CD4-positive, alpha-beta T cell treated with Interleukin-12 subunit alpha and Interleukin-12 subunit beta, for 1 hour (primary cell): ENCODE measurements around the gene BDP1.
A peak's percentile ranks its signal among the peaks of the same experiment; 100 is the strongest.
"Not testable (repeated sequence)": the region's sequence is repeated elsewhere in the genome, so short reads cannot be mapped to it uniquely, and the experiment has no call there.

Experiments
- DNase-seq: peaks from one replicate; pipeline ENCODE4 v3.0.0-alpha.2; 2020

The BDP1 gene

DNA sequence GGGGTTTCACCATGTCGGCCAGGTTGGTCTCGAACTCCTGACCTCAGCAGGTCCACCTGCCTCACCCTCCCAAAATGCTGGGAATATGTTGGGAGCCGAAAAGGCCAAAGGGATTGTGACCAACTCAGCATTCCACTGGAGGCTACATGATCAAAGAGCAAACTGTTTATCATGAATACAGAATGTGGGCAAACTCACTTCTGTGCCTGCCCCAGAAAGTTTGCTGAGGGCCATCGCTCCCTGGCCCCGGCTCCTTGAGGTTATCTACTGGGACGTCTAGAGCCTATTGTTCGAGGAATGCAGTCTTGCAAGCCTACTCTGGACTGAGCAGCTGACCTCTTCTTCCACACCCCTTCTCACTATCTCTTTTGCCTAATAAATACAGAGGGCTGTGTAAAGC is 116.4 kb downstream of the BDP1 start:
- not testable (repeated sequence) for DNase-seq

DNA sequence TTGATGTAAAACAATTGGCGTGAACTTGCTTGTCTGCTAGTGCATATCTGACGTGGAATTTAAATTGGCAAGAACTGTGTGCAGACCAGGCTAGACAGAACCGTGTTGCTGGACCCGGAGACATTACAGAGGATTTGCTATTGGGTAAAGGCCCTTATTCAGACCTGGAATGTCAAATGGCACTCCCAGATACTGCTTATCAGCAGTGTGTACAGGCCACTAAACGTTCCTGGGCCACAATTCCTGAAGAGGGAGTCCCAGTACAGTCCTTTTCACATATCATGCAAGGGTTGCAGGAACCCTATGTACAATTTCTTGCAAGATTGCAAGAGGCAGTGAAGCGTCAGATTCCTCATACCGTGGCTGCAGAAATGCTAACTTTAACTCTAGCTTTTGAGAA is 118.1 kb downstream of the BDP1 start:
- DNase-seq = no peak

DNA sequence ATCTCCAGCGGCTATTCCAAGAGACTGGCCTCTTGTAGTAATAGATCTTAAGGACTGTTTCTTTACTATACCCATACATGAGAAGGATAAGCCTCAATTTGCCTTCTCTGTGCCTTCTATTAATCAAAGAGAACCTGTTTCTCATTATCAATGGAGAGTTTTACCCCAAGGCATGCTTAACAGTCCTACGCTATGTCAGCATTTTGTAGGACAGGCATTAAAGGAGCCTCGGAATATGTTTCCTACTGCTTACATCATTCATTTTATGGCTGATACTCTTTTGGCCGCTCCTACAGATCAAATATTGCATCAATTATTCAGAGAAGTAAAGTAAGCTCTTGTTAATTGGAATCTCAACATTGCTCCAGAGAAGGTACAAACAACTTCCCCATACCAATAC is 120.1 kb downstream of the BDP1 start:
- DNase-seq = not testable (repeated sequence)

GRCh38 chr5:71576241-71576640 is 120.8 kb downstream of the BDP1 start:
- no peak for DNase-seq

GRCh38 chr5:71577839-71578238 is 122.4 kb downstream of the BDP1 start:
- not testable (repeated sequence) for DNase-seq

DNA sequence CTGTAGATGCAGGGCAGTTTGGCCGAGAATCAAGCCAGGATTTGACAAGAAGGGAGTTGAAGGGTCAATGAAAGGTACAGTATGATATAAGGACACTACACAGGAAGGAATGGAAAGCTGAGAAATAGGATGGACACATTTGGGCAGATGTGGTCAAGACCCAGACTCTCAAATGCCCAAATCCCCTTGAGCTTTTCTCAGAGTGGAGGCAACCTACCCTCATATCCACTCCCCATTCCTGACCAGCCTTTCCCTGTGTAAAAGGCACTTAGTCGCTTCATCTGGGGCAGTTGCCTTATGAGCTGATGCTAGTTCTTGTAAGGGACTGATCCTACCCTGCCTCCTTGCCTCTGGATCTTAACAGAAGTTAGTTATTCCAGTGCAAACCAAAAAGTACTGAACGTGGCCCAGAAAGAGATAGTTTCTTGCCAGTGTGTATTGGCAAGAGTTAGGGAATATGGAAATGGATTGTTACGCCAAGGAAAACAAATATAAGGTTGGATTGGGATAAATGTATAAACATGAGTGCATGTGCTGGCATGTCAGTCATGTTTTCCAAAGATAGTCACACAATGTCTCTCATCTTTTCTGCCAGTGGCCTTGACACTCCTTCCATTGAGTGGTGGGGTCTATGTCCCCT is 127.6 kb downstream of the BDP1 start:
- DNase-seq = no peak

DNA sequence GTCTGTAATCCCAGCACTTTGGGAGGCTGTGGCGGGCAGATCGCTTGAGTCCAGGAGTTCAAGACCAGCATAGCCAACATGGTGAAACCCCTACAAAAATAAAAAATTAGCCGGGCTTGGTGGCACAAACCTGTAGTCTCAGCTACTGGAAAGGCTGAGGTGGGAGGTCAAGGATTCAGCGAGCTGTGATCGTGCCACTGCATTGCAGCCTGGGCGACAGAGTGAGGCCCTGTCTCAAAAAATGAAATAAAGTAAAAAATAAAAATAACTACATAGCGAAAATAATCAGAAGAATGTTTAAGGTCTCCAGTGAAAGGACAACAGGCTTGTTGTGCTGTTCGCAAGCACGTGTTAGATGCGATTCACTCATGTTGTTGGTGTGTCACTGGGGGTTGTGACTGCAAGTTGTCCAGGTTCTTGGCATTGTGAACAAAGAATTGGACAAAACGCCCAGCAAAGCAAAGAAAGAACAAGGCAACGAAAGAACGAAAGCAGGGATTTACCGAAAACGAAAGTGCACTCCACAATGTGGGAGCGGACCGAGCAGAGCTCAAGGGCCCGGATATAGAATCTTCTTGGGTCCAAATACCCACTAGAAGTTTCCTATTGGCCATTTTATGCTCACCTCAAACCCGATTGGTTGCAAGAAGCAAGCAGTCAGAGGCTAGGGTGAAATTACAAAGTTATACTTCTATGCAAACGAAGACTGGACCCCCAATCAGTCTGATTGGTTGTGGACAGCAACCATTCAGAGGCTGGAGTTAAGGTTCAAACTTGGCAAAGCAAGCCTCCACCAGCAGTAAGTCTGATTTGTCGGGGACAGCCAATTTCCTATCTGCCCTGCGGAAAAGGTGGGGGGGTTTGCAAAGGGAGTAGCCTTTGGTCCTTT is 130.8 kb downstream of the BDP1 start:
- DNase-seq = peak; percentile 39

DNA sequence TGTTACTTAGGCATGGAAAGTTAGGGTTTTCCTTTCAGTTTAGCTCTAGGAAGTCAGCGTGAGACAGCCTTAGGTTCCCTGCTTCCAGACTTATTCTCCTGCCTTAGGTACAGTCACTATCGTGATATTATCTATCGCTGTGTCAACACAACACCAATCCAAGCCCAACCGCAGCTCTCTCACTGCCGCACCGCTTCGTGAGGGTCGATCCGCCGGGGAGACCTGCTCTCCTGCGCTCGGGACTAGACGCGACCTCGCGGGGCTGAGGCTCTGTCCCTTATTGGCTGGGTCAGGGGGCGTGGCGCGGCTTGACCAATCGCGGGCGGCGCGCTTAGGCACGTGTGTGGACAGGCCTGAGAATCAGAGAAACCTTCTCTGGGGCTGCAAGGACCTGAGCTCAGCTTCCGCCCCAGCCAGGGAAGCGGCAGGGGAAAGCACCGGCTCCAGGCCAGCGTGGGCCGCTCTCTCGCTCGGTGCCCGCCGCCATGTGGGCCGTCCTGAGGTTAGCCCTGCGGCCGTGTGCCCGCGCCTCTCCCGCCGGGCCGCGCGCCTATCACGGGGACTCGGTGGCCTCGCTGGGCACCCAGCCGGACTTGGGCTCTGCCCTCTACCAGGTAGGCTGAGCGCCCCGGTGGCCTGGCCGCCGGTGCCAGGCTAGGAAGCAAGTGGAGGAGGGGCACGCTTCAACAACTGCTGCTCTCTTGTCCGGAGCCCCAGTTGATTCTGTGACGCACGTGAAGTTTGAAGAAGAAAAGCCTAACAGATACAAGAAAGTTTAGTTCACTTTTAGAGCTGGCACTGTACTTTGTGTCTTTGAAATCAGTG is 131.7 kb downstream of the BDP1 start, which contains the start of gene MCCC2:
Gene MCCC2 (plus strand): TSS at position 400 of the 825 bp plus-strand sequence. CDS start 86 bp downstream, at position 486.
- DNase-seq = peak; percentile 97

DNA sequence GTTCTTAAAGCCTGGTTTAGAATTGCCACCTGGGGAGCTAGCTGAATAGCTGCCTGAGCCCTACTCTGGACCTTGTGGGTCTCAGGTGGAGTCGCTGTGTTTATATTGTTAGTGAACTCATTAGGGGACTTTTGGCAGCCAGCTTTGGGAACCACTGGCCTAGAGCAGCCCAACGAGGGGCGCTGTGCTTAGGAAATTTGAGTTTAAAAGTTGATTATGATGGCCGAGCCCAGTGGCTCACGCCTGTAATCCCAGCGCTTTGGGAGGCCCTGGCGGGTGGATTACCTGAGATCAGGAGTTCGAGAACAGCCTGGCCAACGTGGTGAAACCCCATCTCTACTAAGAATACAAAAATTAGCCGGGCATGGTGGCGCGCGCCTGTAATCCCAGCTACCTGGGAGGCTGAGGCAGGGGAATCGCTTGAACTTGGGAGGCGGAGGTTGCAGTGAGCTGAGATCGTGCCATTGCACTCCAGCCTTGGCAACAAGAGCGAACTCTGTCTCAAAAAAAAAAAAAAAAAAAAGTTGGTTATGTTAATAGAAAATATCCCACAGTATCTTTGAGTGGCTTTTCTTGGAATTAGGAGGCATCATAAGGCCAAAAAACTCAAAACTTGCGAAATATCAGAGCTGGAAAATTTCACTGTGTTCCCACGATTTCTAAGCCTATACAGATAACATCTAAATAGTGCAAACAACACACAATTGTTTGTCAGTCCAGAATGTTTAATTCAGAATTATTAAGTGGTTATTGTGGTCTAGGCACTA is 132.5 kb downstream of the BDP1 start:
- no peak for DNase-seq

GRCh38 chr5:71588533-71588885 is 133.1 kb downstream of the BDP1 start:
- no peak for DNase-seq

- no peak for DNase-seq
These were observed 134.5 kb downstream of the BDP1 start for GRCh38 chr5:71589903-71590302.

- no peak for DNase-seq
These were observed 135.6 kb downstream of the BDP1 start for GRCh38 chr5:71591100-71591499.

GRCh38 chr5:71596169-71596568 is 140.7 kb downstream of the BDP1 start:
- no peak for DNase-seq

- DNase-seq = no peak
These were observed 141.6 kb downstream of the BDP1 start for GRCh38 chr5:71597001-71597400.

GRCh38 chr5:71600783-71601182 is 145.3 kb downstream of the BDP1 start:
- DNase-seq = no peak

- peak; percentile 75 for DNase-seq
These were observed 146.0 kb downstream of the BDP1 start for GRCh38 chr5:71601222-71602026.

DNA sequence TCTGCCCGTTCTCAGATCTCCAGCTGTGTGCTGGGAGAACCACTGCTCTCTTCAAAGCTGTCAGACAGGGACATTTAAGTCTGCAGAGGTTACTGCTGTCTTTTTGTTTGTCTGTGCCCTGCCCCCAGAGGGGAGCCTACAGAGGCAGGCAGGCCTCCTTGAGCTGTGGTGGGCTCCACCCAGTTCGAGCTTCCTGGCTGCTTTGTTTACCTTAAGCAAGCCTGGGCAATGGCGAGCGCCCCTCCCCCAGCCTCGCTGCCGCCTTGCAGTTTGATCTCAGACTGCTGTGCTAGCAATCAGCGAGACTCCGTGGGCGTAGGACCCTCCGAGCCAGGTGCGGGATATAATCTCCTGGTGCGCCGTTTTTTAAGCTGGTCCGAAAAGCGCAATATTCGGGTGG is 154.5 kb downstream of the BDP1 start:
- DNase-seq = not testable (repeated sequence)

GRCh38 chr5:71615809-71616208 is 160.4 kb downstream of the BDP1 start:
- DNase-seq = no peak
